Activated B cell treated with CpG ODN at 0.5 μM for 24 hours (primary cell): ENCODE measurements around the gene SEPTIN5. TPM values are rescaled to one million over a fixed set of nuclear protein-coding genes. Genes with fewer than 3 reads are reported as not detected.

ENCODE experiments used
- ATAC-seq: fragments of 200-7000 bp; cut with Tn5 transposase; one replicate; pipeline ENCODE4 v1.10.0; 2021; ENCODE audit warnings: low read depth, mild to moderate bottlenecking, moderate library complexity
- CTCF ChIA-PET: fragments of 350-600 bp; sonication (Branson Sonifier 250); formaldehyde crosslinking; loops from one replicate; lab custom pipeline; 2021; ENCODE audit warnings: antibody characterized with exemption; lab: Charles Lee
- POLR2A ChIA-PET: fragments of 350-600 bp; sonication (Branson Sonifier 250); formaldehyde crosslinking; loops from one replicate; lab custom pipeline; 2021; ENCODE audit warnings: antibody characterized with exemption; lab: Charles Lee
- DNase-seq: peaks from one replicate; pipeline ENCODE4 v3.0.0; 2022
- H3K27ac Mint-ChIP-seq: one replicate; pipeline ENCODE4 v1.8.0; 2020; ENCODE audit warnings: mixed read lengths
- H3K27me3 Mint-ChIP-seq: one replicate; pipeline ENCODE4 v1.8.0; 2021; ENCODE audit warnings: mixed read lengths
- H3K36me3 Mint-ChIP-seq: one replicate; pipeline ENCODE4 v1.8.0; 2021; ENCODE audit warnings: low read depth, mixed read lengths
- H3K4me1 Mint-ChIP-seq: one replicate; pipeline ENCODE4 v1.8.0; 2021; ENCODE audit warnings: mixed read lengths
- H3K4me3 Mint-ChIP-seq: one replicate; pipeline ENCODE4 v1.8.0; 2020; ENCODE audit warnings: mild to moderate bottlenecking, mixed read lengths
- H3K9me3 Mint-ChIP-seq: one replicate; pipeline ENCODE4 v1.8.0; 2020; ENCODE audit warnings: mixed read lengths
- CTCF ChIP-seq: fragments of 200-600 bp; IDR thresholded peaks from one replicate; pipeline ENCODE4 v1.8.0; 2022; ENCODE audit warnings: antibody characterized with exemption, mild to moderate bottlenecking
- intact Hi-C: fragments of 100-400 bp; cut with micrococcal nuclease; formaldehyde crosslinking; loops from one replicate; pipeline ENCODE4 v1.15.1; 2024
- total RNA-seq: library from RNA; stranded (reverse); gene quantifications from 2 replicates; pipeline ENCODE4 v1.2.3, GENCODE V29; 2022

Gene SEPTIN5
- total RNA-seq, 1 donor from 2014 or later = not detected

- Mint-ChIP-seq H3K36me3 (no peaks in the 10 kb centered on the region), H3K4me1 (no peaks in the 10 kb centered on the region), H3K27me3 (peaks cover 20% of the 10 kb centered on the region), H3K9me3 (no peaks in the 10 kb centered on the region), H3K4me3 (no peak overlapping the region), H3K27ac (no peak overlapping the region)
- ChIA-PET CTCF (no interaction called here), POLR2A (no interaction called here)
- no peak for DNase-seq
- TF ChIP-seq CTCF = no peak
- ATAC-seq = no peak
- intact Hi-C loops = no loop called here
These were observed 35.6 kb downstream of the SEPTIN5 start for GRCh38 chr22:19749876-19750275.

GRCh38 chr22:19750507-19751490 is 36.5 kb downstream of the SEPTIN5 start:
- DNase-seq (no peak), ATAC-seq (no peak)
- no peak for TF ChIP-seq CTCF
- H3K4me1 Mint-ChIP-seq = peaks cover 3% of the 10 kb centered on the region
- H3K27me3 Mint-ChIP-seq = peaks cover 24% of the 10 kb centered on the region
- no peak overlapping the region for H3K4me3 Mint-ChIP-seq
- no peaks in the 10 kb centered on the region for H3K9me3 Mint-ChIP-seq
- ChIA-PET CTCF (no interaction called here), POLR2A (no interaction called here)
- intact Hi-C loops = no loop called here
- H3K27ac Mint-ChIP-seq = no peak overlapping the region
- no peaks in the 10 kb centered on the region for H3K36me3 Mint-ChIP-seq

- intact Hi-C loops = no loop called here
- H3K27ac Mint-ChIP-seq = no peak overlapping the region
- peaks cover 30% of the 10 kb centered on the region for H3K27me3 Mint-ChIP-seq
- no peaks in the 10 kb centered on the region for H3K36me3 Mint-ChIP-seq
- no peaks in the 10 kb centered on the region for H3K9me3 Mint-ChIP-seq
- no peak overlapping the region for H3K4me3 Mint-ChIP-seq
- DNase-seq (no peak), ATAC-seq (no peak)
- TF ChIP-seq CTCF = no peak
- CTCF ChIA-PET = no interaction called here
- POLR2A ChIA-PET = no interaction called here
- H3K4me1 Mint-ChIP-seq = peaks cover 11% of the 10 kb centered on the region
These were observed 37.4 kb downstream of the SEPTIN5 start for GRCh38 chr22:19751497-19752245.

- intact Hi-C loops = no loop called here
- no peak for ATAC-seq
- Mint-ChIP-seq H3K9me3 (no peaks in the 10 kb centered on the region), H3K4me3 (no peak overlapping the region), H3K4me1 (peaks cover 19% of the 10 kb centered on the region), H3K27ac (no peak overlapping the region), H3K27me3 (peaks cover 38% of the 10 kb centered on the region), H3K36me3 (no peaks in the 10 kb centered on the region)
- no peak for DNase-seq
- ChIA-PET CTCF (interaction anchor here (1.5 kb wide), 1 partner anchor 196 kb away, joined by 4 read pairs; no protein-coding TSS in a partner anchor), POLR2A (no interaction called here)
- no peak for TF ChIP-seq CTCF
These were observed 39.0 kb downstream of the SEPTIN5 start for GRCh38 chr22:19753090-19753842.
